Right kidney (tissue), 1 donor: ENCODE results near the gene FGGY.
"Not testable (repeated sequence)": the region's sequence is repeated elsewhere in the genome, so short reads cannot be mapped to it uniquely, and the experiment has no call there.

Experiments
- DNase-seq: peaks from one replicate; pipeline ENCODE4 v3.0.0-alpha.2; 2016

The FGGY gene

GRCh38 chr1:59485171-59485570, 188.3 kb downstream of the FGGY start:
- DNase-seq = no peak

- no peak for DNase-seq
Measured at GRCh38 chr1:59485949-59486348, 189.1 kb downstream of the FGGY start.

DNA sequence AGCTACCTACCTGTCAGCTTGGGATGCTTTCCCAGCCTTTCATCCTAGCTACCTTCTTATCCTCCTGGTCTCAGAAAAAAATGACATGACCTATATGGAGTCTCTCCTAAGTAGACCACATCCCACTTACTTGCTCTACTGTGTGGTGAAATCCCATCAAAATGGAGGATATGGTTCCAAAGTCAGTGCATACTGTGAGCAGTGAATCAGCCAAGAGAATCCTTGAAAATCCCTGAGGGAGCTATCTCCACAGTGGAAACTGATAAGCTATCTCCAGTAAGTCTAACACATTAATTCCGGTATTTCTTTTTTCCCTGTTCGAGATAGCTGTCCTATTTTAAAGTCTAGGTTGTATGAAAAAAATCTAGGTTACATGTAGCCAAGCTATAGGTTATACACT, 189.7 kb downstream of the FGGY start:
- no peak for DNase-seq

- DNase-seq = no peak
Measured at GRCh38 chr1:59487335-59488031, 190.6 kb downstream of the FGGY start.

GRCh38 chr1:59492500-59492899, 195.6 kb downstream of the FGGY start:
- no peak for DNase-seq

DNA sequence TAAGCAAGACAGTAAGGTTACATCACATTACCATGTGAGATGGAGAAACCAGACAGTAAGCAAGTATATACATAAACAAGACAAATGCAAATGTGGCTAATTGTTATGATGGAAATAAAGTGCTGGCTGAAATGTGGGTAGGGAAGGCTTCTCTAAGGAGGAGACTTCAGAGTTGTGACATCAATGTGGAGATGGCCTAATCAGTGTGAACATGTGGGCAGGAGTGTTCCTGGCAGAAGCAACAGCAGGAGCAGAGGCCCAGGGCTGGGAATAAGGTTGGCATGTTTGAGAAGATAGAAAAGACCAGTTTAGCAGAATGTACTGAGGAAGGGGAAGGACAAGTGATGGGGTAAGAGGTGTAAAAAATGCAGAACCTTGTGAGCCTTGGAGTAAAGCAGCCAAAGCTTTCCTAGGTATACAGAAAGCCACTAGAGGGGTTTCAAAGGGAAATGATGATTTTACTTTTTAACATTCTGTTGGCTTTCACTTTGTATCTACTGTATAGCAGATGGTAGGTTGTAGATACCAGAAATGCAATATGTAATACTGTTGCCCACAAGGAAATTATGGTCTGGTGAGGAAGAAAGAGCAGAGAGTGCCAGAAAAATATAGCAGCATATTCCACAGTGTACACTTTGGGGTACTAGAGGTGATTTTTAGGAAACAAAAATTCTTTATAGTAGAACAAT, 197.4 kb downstream of the FGGY start:
- DNase-seq = no peak

GRCh38 chr1:59496156-59496555, 199.3 kb downstream of the FGGY start:
- DNase-seq = not testable (repeated sequence)

- DNase-seq = no peak
Measured at GRCh38 chr1:59497616-59498015, 200.7 kb downstream of the FGGY start.

DNA sequence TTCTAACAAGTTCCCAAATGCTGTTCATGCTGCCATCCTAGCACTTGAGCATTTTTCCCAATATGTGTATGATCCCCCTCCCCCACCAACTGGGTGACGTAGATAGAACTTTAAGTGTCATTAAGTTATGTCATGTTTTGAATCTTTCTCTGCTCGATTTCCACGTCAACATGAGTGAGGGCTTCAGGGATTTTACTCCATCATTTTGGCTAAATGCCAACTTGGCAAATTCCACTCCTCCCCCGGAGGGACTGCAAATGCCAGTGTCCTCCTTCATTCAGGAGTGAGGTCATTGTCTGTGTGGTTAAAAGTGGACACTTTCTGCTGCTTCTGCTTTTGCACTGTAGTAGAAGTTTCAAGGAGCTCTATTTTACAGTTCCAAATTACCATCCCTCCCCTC, 201.7 kb downstream of the FGGY start:
- DNase-seq = no peak

DNA sequence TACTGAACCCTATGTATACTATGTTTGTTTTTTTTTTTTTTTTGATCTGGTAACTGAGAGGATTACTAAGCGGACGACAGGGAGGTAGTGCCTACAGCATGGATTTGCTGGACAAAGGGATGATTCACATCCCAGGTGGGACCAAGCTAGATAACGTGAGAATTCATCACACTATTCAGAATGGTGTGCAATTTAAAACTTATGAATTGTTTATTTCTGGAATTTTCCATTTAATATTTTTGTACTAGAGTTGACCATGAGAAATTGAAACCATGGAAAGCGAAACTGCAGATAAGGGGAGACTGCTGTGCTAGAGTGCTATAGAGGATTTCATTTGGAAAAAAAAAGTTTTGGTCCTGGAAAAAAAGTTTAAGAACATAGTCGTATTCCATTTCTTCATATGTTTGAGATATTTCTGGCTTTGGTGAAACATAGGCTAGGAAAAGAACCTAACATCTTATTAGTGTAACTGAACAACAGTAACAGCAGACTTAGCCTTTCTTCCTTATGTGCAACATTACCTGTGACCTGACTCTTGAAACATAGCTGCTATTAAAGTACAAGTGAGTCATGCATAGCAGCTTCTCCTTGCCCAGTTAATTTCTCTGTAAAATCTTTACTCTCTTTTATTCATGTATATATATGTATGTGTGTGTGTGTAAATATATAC, 202.5 kb downstream of the FGGY start:
- no peak for DNase-seq

GRCh38 chr1:59499943-59500569, 203.2 kb downstream of the FGGY start:
- no peak for DNase-seq

- DNase-seq = no peak
Measured at GRCh38 chr1:59500950-59501742, 204.3 kb downstream of the FGGY start.

GRCh38 chr1:59502009-59502691, 205.3 kb downstream of the FGGY start:
- no peak for DNase-seq

DNA sequence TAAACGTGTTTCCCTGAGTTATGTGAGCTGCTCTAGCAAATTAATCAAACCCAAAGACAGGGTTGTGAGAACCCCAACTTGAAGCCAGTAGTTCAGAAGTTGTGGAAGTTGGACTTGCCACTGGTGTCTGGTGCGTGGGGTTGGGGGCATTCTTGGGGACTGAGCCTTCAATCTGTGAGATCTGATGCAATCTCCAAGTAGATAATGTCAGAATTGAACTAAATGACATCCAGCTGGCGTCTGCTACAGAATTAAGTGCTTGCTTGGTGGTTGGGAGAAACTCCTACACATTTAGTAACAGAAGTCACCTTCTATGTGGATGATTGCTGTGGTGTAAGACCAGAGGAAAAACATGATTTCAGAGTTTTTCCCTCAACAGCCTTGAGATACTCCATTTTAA, 207.4 kb downstream of the FGGY start:
- DNase-seq = no peak

GRCh38 chr1:59505596-59506028, 208.7 kb downstream of the FGGY start:
- no peak for DNase-seq

DNA sequence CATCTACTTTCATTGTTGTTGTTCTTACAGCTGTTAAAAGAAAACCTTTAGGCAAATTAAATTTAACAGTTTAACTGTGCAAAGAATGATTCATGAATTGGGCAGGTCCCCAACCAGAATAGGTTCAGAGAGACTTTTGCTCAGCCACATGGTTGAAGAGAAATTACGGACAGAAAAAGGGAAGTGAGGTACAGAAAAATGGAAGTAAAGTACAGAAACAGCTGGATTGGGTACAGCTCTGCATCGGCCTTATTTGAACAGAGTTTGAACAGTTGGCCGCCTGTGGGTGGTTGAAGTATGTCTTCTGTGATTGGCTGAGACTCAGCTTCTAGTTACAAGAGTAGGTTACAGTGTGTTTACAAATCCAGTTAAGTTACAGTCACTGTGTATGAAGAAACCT, 210.1 kb downstream of the FGGY start:
- DNase-seq = no peak

- no peak for DNase-seq
Measured at GRCh38 chr1:59509341-59509875, 212.5 kb downstream of the FGGY start.

GRCh38 chr1:59510249-59510648, 213.4 kb downstream of the FGGY start:
- no peak for DNase-seq

DNA sequence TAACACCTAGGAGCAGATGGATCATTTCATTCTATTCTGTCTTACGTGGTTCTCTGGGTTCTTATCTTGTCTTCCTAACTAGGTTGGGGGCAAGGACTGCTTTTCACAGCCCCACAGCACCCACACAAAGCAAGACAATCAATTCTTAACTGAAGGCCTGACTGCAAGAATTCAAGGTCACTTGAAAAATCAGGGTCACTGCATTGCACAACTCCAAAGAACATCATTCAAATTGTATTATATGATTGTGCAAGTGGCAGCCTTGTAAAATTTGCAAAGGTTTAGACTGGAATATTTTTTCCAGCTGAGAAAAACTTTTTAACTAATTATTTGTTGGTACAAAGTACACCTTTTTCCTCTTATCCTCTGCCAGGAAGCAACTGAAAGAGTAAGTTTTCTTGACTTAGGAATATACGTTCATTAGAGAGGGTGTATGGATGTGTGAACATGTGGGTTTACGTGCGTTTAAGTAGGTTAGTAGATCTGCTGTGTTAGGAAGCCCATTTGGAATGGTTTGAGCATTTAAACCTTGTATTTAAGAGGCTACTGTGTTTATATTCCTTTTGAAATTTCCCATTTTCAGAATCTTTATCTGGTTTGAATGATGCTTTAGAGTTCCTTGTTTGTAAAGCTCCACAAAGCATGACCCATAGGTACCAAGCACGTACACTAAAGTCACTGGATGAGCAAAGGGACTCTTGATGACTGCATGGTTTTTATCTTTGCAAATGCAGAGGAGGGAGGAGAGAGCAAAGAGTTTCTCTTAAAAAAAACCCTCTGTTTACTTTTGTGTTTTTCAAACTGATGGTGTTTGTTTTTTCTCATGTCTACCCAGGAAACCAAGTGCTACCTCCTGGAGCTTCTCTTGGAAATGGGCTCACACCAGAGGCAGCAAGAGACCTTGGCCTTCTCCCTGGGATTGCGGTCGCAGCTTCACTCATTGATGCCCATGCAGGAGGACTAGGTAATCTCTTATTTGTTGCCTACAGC, 214.9 kb downstream of the FGGY start:
- DNase-seq = no peak

DNA sequence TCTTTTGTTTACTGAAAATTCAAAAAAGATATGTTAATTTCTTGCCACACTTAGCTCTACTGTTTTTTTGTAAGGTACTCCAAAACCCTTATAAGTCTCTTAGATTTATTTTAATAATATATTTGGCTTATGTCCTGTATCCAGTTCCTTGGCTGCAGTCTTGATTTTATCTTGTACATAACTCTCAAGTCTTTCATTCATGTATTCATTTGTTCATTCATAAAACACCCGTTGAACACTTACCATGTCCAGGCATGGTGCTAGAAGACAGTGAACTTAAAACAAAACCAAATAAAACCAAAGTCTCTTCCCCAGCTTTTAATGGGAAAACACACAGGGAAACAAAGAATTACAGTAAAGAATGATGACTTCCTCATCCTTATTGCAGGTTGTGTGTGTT, 215.8 kb downstream of the FGGY start:
- no peak for DNase-seq
